K562 (cell line): ENCODE measurements around the gene BEST2. TPM values are rescaled to one million over a fixed set of nuclear protein-coding genes. Genes with fewer than 3 reads are reported as not detected.
A peak's percentile ranks its signal among the peaks of the same experiment; 100 is the strongest.

ENCODE experiments used
- ATF7 ChIP-seq: fragments of 450-650 bp; IDR thresholded peaks from 2 replicates; pipeline ENCODE4 v1.7.1; 2014; ENCODE audit warnings: mild to moderate bottlenecking, moderate library complexity
- CCNT2 ChIP-seq: IDR thresholded peaks from 2 replicates; pipeline ENCODE4 v1.6.1; 2011; ENCODE audit warnings: borderline replicate concordance, low read depth, mild to moderate bottlenecking, moderate library complexity, mixed read lengths, low read length; ENCODE audit not compliant: insufficient read length; ENCODE audit errors: extremely low read depth
- CREM ChIP-seq: IDR thresholded peaks from 2 replicates; pipeline ENCODE4 v1.6.1; 2014; ENCODE audit warnings: antibody characterized with exemption, low read depth
- ESRRA ChIP-seq: fragments of 450-650 bp; IDR thresholded peaks from 2 replicates; pipeline ENCODE4 v1.6.1; 2014; ENCODE audit warnings: low read depth, mild to moderate bottlenecking, moderate library complexity, borderline replicate concordance
- KDM5B ChIP-seq: fragments of 200-600 bp; sonication (generic); IDR thresholded peaks from 2 replicates; pipeline ENCODE4 v1.6.1; 2012; ENCODE audit warnings: low read depth, mild to moderate bottlenecking, moderate library complexity, low read length, control low read depth, inconsistent platforms; ENCODE audit not compliant: insufficient replicate concordance
- PCBP1 ChIP-seq: fragments of 200-400 bp; formaldehyde crosslinking; IDR thresholded peaks from 2 replicates; pipeline ENCODE4 v1.6.1; 2018; ENCODE audit warnings: mild to moderate bottlenecking, low read depth, low read length; ENCODE audit not compliant: poor library complexity, severe bottlenecking
- POLR2G ChIP-seq: fragments of 200-400 bp; formaldehyde crosslinking; IDR thresholded peaks from 2 replicates; pipeline ENCODE4 v1.6.1; 2017; ENCODE audit warnings: low read depth, mild to moderate bottlenecking, antibody characterized with exemption, low read length, moderate library complexity
- RBFOX2 ChIP-seq: fragments of 200-400 bp; formaldehyde crosslinking; IDR thresholded peaks from 2 replicates; pipeline ENCODE4 v1.6.1; 2017; ENCODE audit warnings: low read depth, mild to moderate bottlenecking, low read length, moderate library complexity
- RBM22 ChIP-seq: fragments of 200-400 bp; formaldehyde crosslinking; IDR thresholded peaks from 2 replicates; pipeline ENCODE4 v1.6.1; 2018; ENCODE audit warnings: low read length, low read depth; ENCODE audit not compliant: poor library complexity, severe bottlenecking
- SETDB1 ChIP-seq: IDR thresholded peaks from one replicate; pipeline ENCODE4 v1.6.1; 2012; ENCODE audit warnings: low read length, control low read depth, inconsistent platforms
- SRF ChIP-seq, 2 experiments: fragments of 250-450, 450-650 bp in 1 of 2; sonication (Bioruptor Pico) in 1 of 2; sonication (generic) in 1 of 2; formaldehyde crosslinking; IDR thresholded peaks; 2 replicates each; pipeline versions ENCODE4 v1.5.0 to v1.5.1; 2020 to 2022; ENCODE audit warnings: mild to moderate bottlenecking in 1 of 2, missing genetic modification reagents in 1 of 2
- YY1 ChIP-seq, 3 experiments: IDR thresholded peaks; 2 replicates each; pipeline ENCODE4 v1.6.1; 2011; ENCODE audit warnings: low read length in 2 of 3, mild to moderate bottlenecking in 2 of 3, moderate library complexity in 2 of 3, borderline replicate concordance in 1 of 3, control low read depth in 1 of 3, low read depth in 1 of 3; ENCODE audit not compliant: insufficient read depth in 3 of 3, insufficient replicate concordance in 2 of 3, control insufficient read depth in 1 of 3, insufficient read length in 1 of 3; ENCODE audit errors: extremely low read depth in 1 of 3
- ZNF76 ChIP-seq: fragments of 250-450 bp; sonication (Bioruptor Pico); IDR thresholded peaks from 2 replicates; pipeline ENCODE4 v1.4.0; 2020; ENCODE audit warnings: mild to moderate bottlenecking, moderate library complexity, borderline replicate concordance
- ZSCAN32 ChIP-seq: fragments of 450-650 bp; formaldehyde crosslinking; IDR thresholded peaks from 2 replicates; pipeline ENCODE4 v1.4.0; 2020; ENCODE audit warnings: mild to moderate bottlenecking, moderate library complexity
- polyA plus RNA-seq, 8 experiments: library from polyadenylated mRNA; depleted of rRNA in 4 of 8; stranded (reverse) in 5 of 8; unstranded in 3 of 8; fragments of >200 nt; fragmentation: Nextera tagmentation in 2 of 8; fragmentation: Illumina TruSeq in 1 of 8; extraction: Ambion mirVana in 2 of 8; extraction: Trizol in 1 of 8; gene quantifications; 2 replicates each; pipeline versions ENCODE4 v1.2.1 to v1.2.3, GENCODE V29; 2011 to 2014; ENCODE audit warnings: inconsistent platforms in 1 of 8, missing spikeins in 1 of 8
- total RNA-seq, 7 experiments: library from RNA; depleted of rRNA in 6 of 7; stranded (reverse); fragments of >200 nt in 6 of 7; fragmentation: Illumina TruSeq in 2 of 7; extraction: Trizol in 2 of 7; gene quantifications; 2 replicates each; pipeline versions ENCODE4 v1.2.1 to v1.2.3, GENCODE V29; 2011 to 2021; ENCODE audit warnings: low replicate concordance in 1 of 7
- TF ChIP-seq, protein P1 (sequence below): fragments of 450-650 bp; formaldehyde crosslinking; IDR thresholded peaks from 2 replicates; pipeline ENCODE4 v1.4.0; 2020; ENCODE audit warnings: mild to moderate bottlenecking, moderate library complexity
- TF ChIP-seq, protein P2 (sequence below): fragments of 450-650 bp; IDR thresholded peaks from 2 replicates; pipeline ENCODE4 v1.6.1; 2018; ENCODE audit not compliant: partially characterized antibody
- TF ChIP-seq, protein P3 (sequence below): sonication (generic); formaldehyde crosslinking; IDR thresholded peaks from 2 replicates; pipeline ENCODE4 v1.8.0; 2022; ENCODE audit warnings: mild to moderate bottlenecking, missing genetic modification reagents
- TF ChIP-seq, protein P4 (sequence below): sonication (generic); formaldehyde crosslinking; IDR thresholded peaks from 2 replicates; pipeline ENCODE4 v1.8.0; 2022; ENCODE audit warnings: missing genetic modification reagents, mild to moderate bottlenecking, moderate library complexity, borderline replicate concordance

The BEST2 gene
- total and polyA plus RNA-seq, 9 of the 15 experiments (the other 6 are each of a cell fraction or from before 2014, with no cell fraction given) = not detected

- TF ChIP-seq YY1 (IDR thresholded peaks at IDR 0.05; ENCODE audit: borderline replicate concordance in 1 of 3, control insufficient read depth in 1 of 3, extremely low read depth in 1 of 3, insufficient read depth in 3 of 3, insufficient read length in 1 of 3, insufficient replicate concordance in 2 of 3, low read depth in 1 of 3, low read length in 2 of 3) = peak in 1 of 3 experiments; percentile 27
- no peak for TF ChIP-seq KDM5B
- TF ChIP-seq, protein P1, sequence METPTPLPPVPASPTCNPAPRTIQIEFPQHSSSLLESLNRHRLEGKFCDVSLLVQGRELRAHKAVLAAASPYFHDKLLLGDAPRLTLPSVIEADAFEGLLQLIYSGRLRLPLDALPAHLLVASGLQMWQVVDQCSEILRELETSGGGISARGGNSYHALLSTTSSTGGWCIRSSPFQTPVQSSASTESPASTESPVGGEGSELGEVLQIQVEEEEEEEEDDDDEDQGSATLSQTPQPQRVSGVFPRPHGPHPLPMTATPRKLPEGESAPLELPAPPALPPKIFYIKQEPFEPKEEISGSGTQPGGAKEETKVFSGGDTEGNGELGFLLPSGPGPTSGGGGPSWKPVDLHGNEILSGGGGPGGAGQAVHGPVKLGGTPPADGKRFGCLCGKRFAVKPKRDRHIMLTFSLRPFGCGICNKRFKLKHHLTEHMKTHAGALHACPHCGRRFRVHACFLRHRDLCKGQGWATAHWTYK (CRISPR knock-in tag) = no peak
- peak; percentile 60 for TF ChIP-seq POLR2G
- TF ChIP-seq ESRRA = peak; percentile 40; the same call in 1 of the 2 replicates
- TF ChIP-seq, protein P2, sequence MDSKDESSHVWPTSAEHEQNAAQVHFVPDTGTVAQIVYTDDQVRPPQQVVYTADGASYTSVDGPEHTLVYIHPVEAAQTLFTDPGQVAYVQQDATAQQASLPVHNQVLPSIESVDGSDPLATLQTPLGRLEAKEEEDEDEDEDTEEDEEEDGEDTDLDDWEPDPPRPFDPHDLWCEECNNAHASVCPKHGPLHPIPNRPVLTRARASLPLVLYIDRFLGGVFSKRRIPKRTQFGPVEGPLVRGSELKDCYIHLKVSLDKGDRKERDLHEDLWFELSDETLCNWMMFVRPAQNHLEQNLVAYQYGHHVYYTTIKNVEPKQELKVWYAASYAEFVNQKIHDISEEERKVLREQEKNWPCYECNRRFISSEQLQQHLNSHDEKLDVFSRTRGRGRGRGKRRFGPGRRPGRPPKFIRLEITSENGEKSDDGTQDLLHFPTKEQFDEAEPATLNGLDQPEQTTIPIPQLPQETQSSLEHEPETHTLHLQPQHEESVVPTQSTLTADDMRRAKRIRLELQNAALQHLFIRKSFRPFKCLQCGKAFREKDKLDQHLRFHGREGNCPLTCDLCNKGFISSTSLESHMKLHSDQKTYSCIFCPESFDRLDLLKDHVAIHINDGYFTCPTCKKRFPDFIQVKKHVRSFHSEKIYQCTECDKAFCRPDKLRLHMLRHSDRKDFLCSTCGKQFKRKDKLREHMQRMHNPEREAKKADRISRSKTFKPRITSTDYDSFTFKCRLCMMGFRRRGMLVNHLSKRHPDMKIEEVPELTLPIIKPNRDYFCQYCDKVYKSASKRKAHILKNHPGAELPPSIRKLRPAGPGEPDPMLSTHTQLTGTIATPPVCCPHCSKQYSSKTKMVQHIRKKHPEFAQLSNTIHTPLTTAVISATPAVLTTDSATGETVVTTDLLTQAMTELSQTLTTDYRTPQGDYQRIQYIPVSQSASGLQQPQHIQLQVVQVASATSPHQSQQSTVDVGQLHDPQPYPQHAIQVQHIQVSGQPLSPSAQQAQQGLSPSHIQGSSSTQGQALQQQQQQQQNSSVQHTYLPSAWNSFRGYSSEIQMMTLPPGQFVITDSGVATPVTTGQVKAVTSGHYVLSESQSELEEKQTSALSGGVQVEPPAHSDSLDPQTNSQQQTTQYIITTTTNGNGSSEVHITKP = peak; percentile 23
- TF ChIP-seq ZNF76 (CRISPR knock-in tag) = no peak
- no peak for TF ChIP-seq ZSCAN32 (CRISPR knock-in tag)
- peak; percentile 40; the same call in 1 of the 2 replicates for TF ChIP-seq RBFOX2
- TF ChIP-seq CCNT2 = peak; percentile 73
- TF ChIP-seq SRF (CRISPR knock-in tag; IDR thresholded peaks at IDR 0.05) = 0 out of 4 replicates have a peak, but pooled peaks of 1 of the 2 experiments have one; percentile 49
- TF ChIP-seq RBM22 = peak; percentile 33
- TF ChIP-seq, protein P3, sequence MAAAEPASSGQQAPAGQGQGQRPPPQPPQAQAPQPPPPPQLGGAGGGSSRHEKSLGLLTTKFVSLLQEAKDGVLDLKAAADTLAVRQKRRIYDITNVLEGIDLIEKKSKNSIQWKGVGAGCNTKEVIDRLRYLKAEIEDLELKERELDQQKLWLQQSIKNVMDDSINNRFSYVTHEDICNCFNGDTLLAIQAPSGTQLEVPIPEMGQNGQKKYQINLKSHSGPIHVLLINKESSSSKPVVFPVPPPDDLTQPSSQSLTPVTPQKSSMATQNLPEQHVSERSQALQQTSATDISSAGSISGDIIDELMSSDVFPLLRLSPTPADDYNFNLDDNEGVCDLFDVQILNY (CRISPR knock-in tag) = no peak
- peak; percentile 45 for TF ChIP-seq PCBP1
- peak; percentile 42; the same call in 1 of the 2 replicates for TF ChIP-seq ATF7
- peak; percentile 44; the same call in 1 of the 2 replicates for TF ChIP-seq CREM
- TF ChIP-seq SETDB1 = no peak
- TF ChIP-seq, protein P4, sequence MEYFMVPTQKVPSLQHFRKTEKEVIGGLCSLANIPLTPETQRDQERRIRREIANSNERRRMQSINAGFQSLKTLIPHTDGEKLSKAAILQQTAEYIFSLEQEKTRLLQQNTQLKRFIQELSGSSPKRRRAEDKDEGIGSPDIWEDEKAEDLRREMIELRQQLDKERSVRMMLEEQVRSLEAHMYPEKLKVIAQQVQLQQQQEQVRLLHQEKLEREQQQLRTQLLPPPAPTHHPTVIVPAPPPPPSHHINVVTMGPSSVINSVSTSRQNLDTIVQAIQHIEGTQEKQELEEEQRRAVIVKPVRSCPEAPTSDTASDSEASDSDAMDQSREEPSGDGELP (CRISPR knock-in tag) = peak; percentile 96
Measured at GRCh38 chr19:12757544-12758274, 6.1 kb downstream of the BEST2 start (continued).
